ENCODE data around the gene HYKK. TPM values are rescaled to one million over a fixed set of nuclear protein-coding genes. Genes with fewer than 3 reads are reported as not detected.

HYKK gene
- total RNA-seq, 1 donor from 2014 or later: 12.5 TPM

Other genes with a start within 250 kb of the HYKK start
- 78.0 TPM for gene DNAJA4, start 243.0 kb upstream of the HYKK start, total RNA-seq
- 55.7 TPM for gene SKIC8, start 208.0 kb upstream of the HYKK start, total RNA-seq
- gene CRABP1, start 167.2 kb upstream of the HYKK start, total RNA-seq: not detected
- gene IREB2, start 69.4 kb upstream of the HYKK start, total RNA-seq: 57.8 TPM
- 121 TPM for gene PSMA4, start 32.9 kb downstream of the HYKK start, total RNA-seq
- gene CHRNA5, start 57.9 kb downstream of the HYKK start, total RNA-seq: 4.0 TPM
- not detected for gene CHRNA3, start 113.4 kb downstream of the HYKK start, total RNA-seq
- 0.57 TPM for gene CHRNB4, start 133.6 kb downstream of the HYKK start, total RNA-seq

Measured in ureter (tissue), 1 donor.